H1 (cell line): ENCODE data around the gene PDC. TPM values are rescaled to one million over a fixed set of nuclear protein-coding genes. Genes with fewer than 3 reads are reported as not detected.

Experiments used
- CTCF ChIA-PET: fragments of 300-600 bp; sonication (Branson Sonifier 250); formaldehyde crosslinking; loops from one replicate; lab custom pipeline; 2021; ENCODE audit not compliant: partially characterized antibody; lab: Charles Lee
- POLR2A ChIA-PET: fragments of 300-600 bp; sonication (Branson Sonifier 250); formaldehyde crosslinking; loops from one replicate; lab custom pipeline; 2021; ENCODE audit warnings: inconsistent platforms; ENCODE audit not compliant: partially characterized antibody; lab: Charles Lee
- DNase-seq, 2 experiments: peaks; one replicate each; pipeline versions ENCODE4 v3.0.0 to v3.0.0-alpha.2; 2010 to 2022; ENCODE audit warnings: low spot score in 2 of 2, low read depth in 1 of 2, mixed read lengths in 1 of 2
- FAIRE-seq: peaks from 2 replicates; lab custom pipeline; 2011; peaks lifted over from hg19 to GRCh38; lab: Jason Lieb, UNC
- H2AFZ ChIP-seq: 2 replicates; pipeline ENCODE4 v1.8.1; 2012; ENCODE audit warnings: low read length, inconsistent platforms
- H2AK5ac ChIP-seq: 2 replicates; pipeline ENCODE4 v1.6.1; 2013; ENCODE audit warnings: low read depth, low read length
- H2BK120ac ChIP-seq: replicated peaks from 2 replicates; pipeline ENCODE3; 2013; ENCODE audit warnings: low read depth, low read length, inconsistent platforms
- H2BK12ac ChIP-seq: 2 replicates; pipeline ENCODE4 v1.6.1; 2013; ENCODE audit warnings: low read depth, low read length
- H2BK15ac ChIP-seq: 2 replicates; pipeline ENCODE4 v1.6.1; 2013; ENCODE audit warnings: low read length
- H2BK20ac ChIP-seq: 2 replicates; pipeline ENCODE4 v1.6.1; 2013; ENCODE audit warnings: low read length
- H2BK5ac ChIP-seq: 2 replicates; pipeline ENCODE4 v1.6.1; 2013; ENCODE audit warnings: low read depth, low read length
- H3K14ac ChIP-seq: 2 replicates; pipeline ENCODE4 v1.6.1; 2013; ENCODE audit warnings: inconsistent platforms; ENCODE audit not compliant: insufficient read length
- H3K18ac ChIP-seq: 2 replicates; pipeline ENCODE4 v1.6.1; 2013; ENCODE audit warnings: low read length; ENCODE audit errors: extremely low read depth
- H3K23ac ChIP-seq: 2 replicates; pipeline ENCODE4 v1.6.1; 2013; ENCODE audit warnings: inconsistent platforms; ENCODE audit not compliant: insufficient read length
- H3K23me2 ChIP-seq: 2 replicates; pipeline ENCODE4 v1.6.1; 2013; ENCODE audit warnings: low read depth, low read length
- H3K27ac ChIP-seq: 2 replicates; pipeline ENCODE4 v1.6.1; 2011; ENCODE audit warnings: low read depth, low read length, inconsistent platforms
- H3K27me3 ChIP-seq, 4 experiments: replicated peaks in 1 of 4; 1 replicate in 1 of 4; 2 replicates in 3 of 4; pipeline versions ENCODE4 v1.6.1 to v1.8.1; 2011 to 2013; ENCODE audit warnings: low read length in 3 of 4, mild to moderate bottlenecking in 3 of 4, inconsistent platforms in 2 of 4, mixed read lengths in 2 of 4, moderate library complexity in 1 of 4; ENCODE audit not compliant: control insufficient read depth in 3 of 4, insufficient read depth in 3 of 4; ENCODE audit errors: extremely low read depth in 1 of 4
- H3K36me3 ChIP-seq, 4 experiments: 2 replicates each; pipeline versions ENCODE4 v1.6.1 to v1.8.1; 2011 to 2013; ENCODE audit warnings: mild to moderate bottlenecking in 4 of 4, low read length in 3 of 4, moderate library complexity in 2 of 4, control low read depth in 1 of 4, inconsistent platforms in 1 of 4; ENCODE audit not compliant: insufficient read depth in 4 of 4, control insufficient read depth in 2 of 4
- H3K4ac ChIP-seq: replicated peaks from 2 replicates; pipeline ENCODE3; 2013; ENCODE audit warnings: low read length, low read depth, mixed read lengths, inconsistent platforms; ENCODE audit not compliant: insufficient read length
- H3K4me1 ChIP-seq, 4 experiments: replicated peaks in 1 of 4; 1 replicate in 1 of 4; 2 replicates in 3 of 4; pipeline versions ENCODE4 v1.6.1 to v1.8.1; 2011 to 2013; ENCODE audit warnings: low read length in 3 of 4, inconsistent platforms in 2 of 4, mixed read lengths in 1 of 4; ENCODE audit not compliant: insufficient read depth in 4 of 4, control insufficient read depth in 3 of 4
- H3K4me2 ChIP-seq, 2 experiments: 2 replicates each; pipeline versions ENCODE4 v1.6.1 to v1.8.1; 2011 to 2013; ENCODE audit warnings: low read depth in 2 of 2, low read length in 2 of 2, control low read depth in 1 of 2, inconsistent platforms in 1 of 2, mild to moderate bottlenecking in 1 of 2; ENCODE audit not compliant: insufficient read depth in 1 of 2
- H3K4me3 ChIP-seq, 4 experiments: fragments of 200-600, 300-600 bp in 1 of 4; sonication (generic), shearing (Covaris generic), sonication (Bioruptor Twin) in 1 of 4; 2 replicates each; pipeline versions ENCODE4 v1.5.1 to v1.8.1; 2011 to 2016; ENCODE audit warnings: low read length in 4 of 4, low read depth in 3 of 4, control low read depth in 2 of 4, inconsistent platforms in 2 of 4, mild to moderate bottlenecking in 2 of 4, mixed read lengths in 1 of 4, moderate library complexity in 1 of 4; ENCODE audit not compliant: insufficient read depth in 2 of 4; ENCODE audit errors: extremely low read depth in 1 of 4
- H3K56ac ChIP-seq: replicated peaks from 2 replicates; pipeline ENCODE3; 2013; ENCODE audit warnings: low read depth, mild to moderate bottlenecking, mixed read lengths, low read length, inconsistent platforms; ENCODE audit not compliant: insufficient read length
- H3K79me1 ChIP-seq: 2 replicates; pipeline ENCODE4 v1.6.1; 2013; ENCODE audit warnings: low read depth, low read length, control low read depth
- H3K79me2 ChIP-seq, 2 experiments: 2 replicates each; pipeline versions ENCODE4 v1.6.1 to v1.8.1; 2012 to 2013; ENCODE audit warnings: low read length in 2 of 2, mild to moderate bottlenecking in 2 of 2, inconsistent platforms in 1 of 2; ENCODE audit not compliant: insufficient read depth in 2 of 2, control insufficient read depth in 1 of 2
- H3K9ac ChIP-seq, 4 experiments: replicated peaks in 1 of 4; 1 replicate in 1 of 4; 2 replicates in 3 of 4; pipeline versions ENCODE4 v1.6.1 to v1.8.1; 2011 to 2013; ENCODE audit warnings: low read depth in 3 of 4, low read length in 3 of 4, control low read depth in 2 of 4, mild to moderate bottlenecking in 2 of 4, moderate library complexity in 2 of 4, inconsistent platforms in 1 of 4; ENCODE audit errors: extremely low read depth in 1 of 4
- H3K9me3 ChIP-seq, 2 experiments: 2 replicates each; pipeline versions ENCODE4 v1.6.1 to v1.8.1; 2012 to 2013; ENCODE audit warnings: mild to moderate bottlenecking in 2 of 2, moderate library complexity in 2 of 2, control low read depth in 1 of 2, inconsistent platforms in 1 of 2, low read depth in 1 of 2, low read length in 1 of 2, mixed read lengths in 1 of 2; ENCODE audit not compliant: insufficient read depth in 2 of 2
- H4K20me1 ChIP-seq, 2 experiments: replicated peaks in 1 of 2; 2 replicates each; pipeline versions ENCODE3 to v1.8.1; 2011 to 2013; ENCODE audit warnings: inconsistent platforms in 2 of 2, low read length in 2 of 2, mild to moderate bottlenecking in 1 of 2; ENCODE audit not compliant: insufficient read depth in 2 of 2, control insufficient read depth in 1 of 2
- H4K5ac ChIP-seq: 2 replicates; pipeline ENCODE4 v1.6.1; 2013; ENCODE audit warnings: low read length, low read depth, mixed read lengths, inconsistent platforms; ENCODE audit not compliant: insufficient read length
- H4K8ac ChIP-seq: 2 replicates; pipeline ENCODE4 v1.8.0; 2013; ENCODE audit warnings: mild to moderate bottlenecking, moderate library complexity, low read length, inconsistent platforms; ENCODE audit not compliant: insufficient read depth; ENCODE audit errors: extremely low read depth
- H4K91ac ChIP-seq: replicated peaks from 2 replicates; pipeline ENCODE3; 2013; ENCODE audit warnings: low read length, mixed read lengths, inconsistent platforms; ENCODE audit not compliant: insufficient read length
- JUN ChIP-seq: IDR thresholded peaks from 2 replicates; pipeline ENCODE4 v1.6.1; 2011; ENCODE audit warnings: low read depth, mild to moderate bottlenecking, improper control_type of control experiment, low read length
- POU5F1 ChIP-seq: IDR thresholded peaks from 2 replicates; pipeline ENCODE4 v1.6.1; 2011; ENCODE audit warnings: low read depth, mild to moderate bottlenecking, low read length, moderate library complexity
- WGBS, 2 experiments: shearing (Covaris generic) in 1 of 2; methylation state at CpG; one replicate each; pipeline versions ENCODE4 v1.1.6 to v1.1.7; 2013 to 2015; ENCODE audit warnings: low lambda C conversion rate in 2 of 2, mixed read lengths in 2 of 2, inconsistent platforms in 1 of 2, low coverage in 1 of 2, missing lambda C conversion rate in 1 of 2; ENCODE audit not compliant: insufficient replicate concordance in 2 of 2, insufficient coverage in 1 of 2, insufficient read length in 1 of 2; ENCODE audit errors: extremely low coverage in 1 of 2, missing lambda C conversion rate in 1 of 2; 5-methylcytosine and 5-hydroxymethylcytosine counted together
- polyA plus RNA-seq, 7 experiments: library from polyadenylated mRNA; depleted of rRNA in 3 of 7; stranded (reverse) in 5 of 7; unstranded in 2 of 7; fragments of >200 nt in 5 of 7; fragments of 200-250 nt in 2 of 7; gene quantifications; 1 replicate in 5 of 7; 2 replicates in 1 of 7; 4 replicates in 1 of 7; pipeline versions ENCODE4 v1.2.1 to v1.2.3, GENCODE V29; 2011 to 2013; ENCODE audit warnings: missing spikeins in 2 of 7, mixed read lengths in 2 of 7
- total RNA-seq: library from RNA; stranded (reverse); fragmentation: NEBNext Ultra II Directional; extraction: Animal tissue kit (Norgen Biotek cat#: 25700); gene quantifications from 2 replicates; pipeline ENCODE4 v1.2.1, GENCODE V29; 2021

The PDC gene
- total and polyA plus RNA-seq, 2 of the 8 experiments (the other 6 are each of a cell fraction or from before 2014, with no cell fraction given) = not detected

- Histone ChIP-seq H3K23me2 (no peaks in the 10 kb centered on the region), H3K79me2 (no peaks in the 10 kb centered on the region), H3K27ac (no peak overlapping the region), H3K4me3 (peak overlapping the region in 1 of 4 experiments; percentile 10; a peak in 1 of 8 replicates), H3K23ac (no peak overlapping the region), H3K79me1 (no peaks in the 10 kb centered on the region), H2BK20ac (no peak overlapping the region), H3K9me3 (no peaks in the 10 kb centered on the region; a peak in 1 of 4 replicates), H2BK12ac (no peak overlapping the region), H3K9ac (no peak overlapping the region), H2BK5ac (no peak overlapping the region), H3K14ac (no peak overlapping the region), H3K4me1 (peaks cover 0 to 4% (median 2%) of the 10 kb centered on the region in 4 experiments; a peak in 5 of 7 replicates), H4K8ac (no peak overlapping the region), H2AK5ac (no peak overlapping the region), H3K36me3 (no peaks in the 10 kb centered on the region), H3K4me2 (no peak overlapping the region; a peak in 1 of 4 replicates), H3K4ac (no peak overlapping the region), H3K56ac (no peak overlapping the region), H4K5ac (no peak overlapping the region), H3K18ac (no peak overlapping the region), H3K27me3 (no peaks in the 10 kb centered on the region), H2AFZ (no peak overlapping the region), H4K20me1 (no peaks in the 10 kb centered on the region), H2BK15ac (no peak overlapping the region), H2BK120ac (no peak overlapping the region), H4K91ac (no peak overlapping the region)
- DNase-seq (no peak), FAIRE-seq (no peak)
- TF ChIP-seq POU5F1 (0 out of 2 replicates have a peak, but pooled peaks have one; percentile 12), JUN (no peak)
- ChIA-PET CTCF (no interaction called here), POLR2A (no interaction called here)
- 52% methylated on average over 1 of the region's 1 CpG; no CpG with 5 or more reads in 1 of the 2 experiments for WGBS, 2 experiments
Measured at GRCh38 chr1:186500804-186501203, 39.9 kb upstream of the PDC start.
